Measurements from ENCODE around the gene CRIM1.

DNA sequence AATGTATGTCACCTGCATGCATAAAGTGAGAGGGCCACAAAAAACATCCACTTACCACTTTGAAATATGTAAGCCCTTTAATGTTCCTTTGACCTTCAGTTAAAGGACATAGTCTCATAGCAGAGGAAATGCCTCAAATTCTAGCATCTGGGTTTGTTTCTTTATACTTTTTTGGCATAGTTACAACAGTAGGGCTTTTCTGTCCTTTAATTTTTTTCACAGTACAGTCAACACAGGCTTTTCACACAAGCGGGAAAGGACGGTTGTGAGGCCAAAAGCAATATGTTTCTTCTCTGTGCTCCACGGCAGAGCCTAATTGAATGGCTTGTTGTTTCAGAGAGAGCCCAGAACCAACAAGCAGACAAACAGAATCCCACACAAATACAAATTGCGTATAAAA, 57.6 kb downstream of the CRIM1 start:
- TF ChIP-seq CTCF (IDR thresholded peaks at IDR 0.05) (no peak), POLR2A (IDR thresholded peaks at IDR 0.05) (no peak)
